Thoracic aorta (tissue), 2 donors: ENCODE data around the gene FGF9. TPM values are rescaled to one million over a fixed set of nuclear protein-coding genes. Genes with fewer than 3 reads are reported as not detected.

Experiments used
- ATAC-seq: fragments of 150-250 bp; one replicate; pipeline ENCODE4 v1.8.0; 2017; ENCODE audit warnings: low read depth; ENCODE audit not compliant: insufficient number of reproducible peaks, low FRiP score
- DNase-seq: peaks from one replicate; pipeline ENCODE4 v3.0.0-alpha.2; 2020; ENCODE audit warnings: low spot score
- H3K27ac ChIP-seq, 2 donors: fragments of 200-600 bp; sonication (generic); 1 replicate in 1 of 2; 2 replicates in 1 of 2; pipeline ENCODE4 v1.5.1; 2016; ENCODE audit warnings: mild to moderate bottlenecking in 2 of 2, moderate library complexity in 2 of 2
- H3K27me3 ChIP-seq: fragments of 200-600 bp; sonication (generic); replicated peaks from 2 replicates; pipeline ENCODE4 v1.6.0; 2016; ENCODE audit warnings: mild to moderate bottlenecking; ENCODE audit not compliant: insufficient read depth
- H3K36me3 ChIP-seq: fragments of 200-600 bp; sonication (generic); one replicate; pipeline ENCODE4 v1.5.1; 2016
- H3K4me1 ChIP-seq, 2 donors: fragments of 200-600 bp; sonication (generic); 1 replicate in 1 of 2; 2 replicates in 1 of 2; pipeline versions ENCODE4 v1.5.1 to v1.6.0; 2016; ENCODE audit warnings: low read depth in 2 of 2, mild to moderate bottlenecking in 1 of 2; ENCODE audit not compliant: control insufficient read depth in 1 of 2
- H3K4me3 ChIP-seq: fragments of 200-600 bp; sonication (generic); 2 replicates; pipeline ENCODE4 v1.5.1; 2016; ENCODE audit warnings: mild to moderate bottlenecking
- H3K9me3 ChIP-seq: fragments of 200-600 bp; sonication (generic); 2 replicates; pipeline ENCODE4 v1.5.1; 2016
- total RNA-seq, 2 donors: library from RNA; depleted of rRNA; stranded (reverse); fragments of >200 nt; gene quantifications; one replicate each; pipeline versions ENCODE4 v1.1.0 to v1.2.3, GENCODE V29; 2016
- TF ChIP-seq, protein P1 (sequence below): fragments of 200-600 bp; sonication (generic); IDR thresholded peaks from one replicate; pipeline ENCODE4 v1.5.1; 2019; ENCODE audit warnings: antibody characterized with exemption

FGF9 gene
- total RNA-seq, 2 donors from 2014 or later: 0.27 TPM; not detected in 1

DNA sequence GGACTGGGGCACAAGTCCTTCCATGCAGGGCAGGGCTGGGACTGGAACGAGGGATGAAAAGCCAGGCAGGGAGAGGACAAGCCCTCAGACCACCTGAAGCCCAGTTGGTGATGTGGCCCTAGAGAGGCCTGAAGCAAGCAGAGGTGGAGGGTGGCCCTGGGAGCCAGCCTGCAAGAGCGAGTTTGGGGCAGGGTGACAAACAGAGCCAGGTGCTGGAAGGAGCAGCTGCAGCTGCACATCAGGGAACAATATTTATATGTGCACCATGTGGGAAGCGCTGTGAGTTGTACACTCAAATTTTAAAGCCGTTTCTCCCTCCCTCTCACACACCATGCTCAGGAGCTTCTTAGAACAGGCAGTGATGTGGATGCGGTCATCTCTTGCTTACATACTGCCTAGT lies 67.8 kb downstream of the FGF9 start:
- Histone ChIP-seq H3K4me1 (no peaks in the 10 kb centered on the region), H3K4me3 (no peak overlapping the region), H3K9me3 (no peaks in the 10 kb centered on the region), H3K36me3 (no peaks in the 10 kb centered on the region), H3K27ac (no peak overlapping the region), H3K27me3 (no peaks in the 10 kb centered on the region)
- TF ChIP-seq, protein P1, sequence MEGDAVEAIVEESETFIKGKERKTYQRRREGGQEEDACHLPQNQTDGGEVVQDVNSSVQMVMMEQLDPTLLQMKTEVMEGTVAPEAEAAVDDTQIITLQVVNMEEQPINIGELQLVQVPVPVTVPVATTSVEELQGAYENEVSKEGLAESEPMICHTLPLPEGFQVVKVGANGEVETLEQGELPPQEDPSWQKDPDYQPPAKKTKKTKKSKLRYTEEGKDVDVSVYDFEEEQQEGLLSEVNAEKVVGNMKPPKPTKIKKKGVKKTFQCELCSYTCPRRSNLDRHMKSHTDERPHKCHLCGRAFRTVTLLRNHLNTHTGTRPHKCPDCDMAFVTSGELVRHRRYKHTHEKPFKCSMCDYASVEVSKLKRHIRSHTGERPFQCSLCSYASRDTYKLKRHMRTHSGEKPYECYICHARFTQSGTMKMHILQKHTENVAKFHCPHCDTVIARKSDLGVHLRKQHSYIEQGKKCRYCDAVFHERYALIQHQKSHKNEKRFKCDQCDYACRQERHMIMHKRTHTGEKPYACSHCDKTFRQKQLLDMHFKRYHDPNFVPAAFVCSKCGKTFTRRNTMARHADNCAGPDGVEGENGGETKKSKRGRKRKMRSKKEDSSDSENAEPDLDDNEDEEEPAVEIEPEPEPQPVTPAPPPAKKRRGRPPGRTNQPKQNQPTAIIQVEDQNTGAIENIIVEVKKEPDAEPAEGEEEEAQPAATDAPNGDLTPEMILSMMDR: no peak
- ATAC-seq (no peak), DNase-seq (no peak)

DNA sequence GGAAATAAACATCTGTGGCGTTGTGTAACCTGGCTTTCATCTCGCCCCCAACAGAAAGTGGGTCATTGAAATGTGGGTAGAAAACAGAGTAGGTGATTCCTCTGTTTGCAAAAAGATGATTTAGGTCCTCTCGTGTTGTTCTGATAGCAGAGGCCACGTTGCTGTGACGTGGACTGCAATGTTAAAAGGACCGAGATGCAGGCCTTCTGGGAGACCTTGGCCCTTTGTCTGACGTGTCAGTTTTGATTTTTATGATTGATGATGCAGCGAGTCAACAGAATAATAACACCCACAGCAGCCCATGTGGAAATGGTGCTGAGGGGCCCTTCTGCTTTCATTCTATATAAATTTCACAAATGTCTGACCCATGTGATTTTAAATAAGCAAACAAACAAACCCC lies 68.9 kb downstream of the FGF9 start:
- TF ChIP-seq, protein P1: no peak
- H3K9me3 ChIP-seq: no peaks in the 10 kb centered on the region
- no peak for DNase-seq
- no peaks in the 10 kb centered on the region for H3K27me3 ChIP-seq
- H3K4me1 ChIP-seq: no peaks in the 10 kb centered on the region
- no peak overlapping the region for H3K27ac ChIP-seq
- no peak for ATAC-seq
- no peaks in the 10 kb centered on the region for H3K36me3 ChIP-seq
- no peak overlapping the region for H3K4me3 ChIP-seq

- no peaks in the 10 kb centered on the region for H3K4me1 ChIP-seq
- TF ChIP-seq, protein P1: no peak
- no peak overlapping the region for H3K27ac ChIP-seq
- no peaks in the 10 kb centered on the region for H3K36me3 ChIP-seq
- ATAC-seq: no peak
- no peaks in the 10 kb centered on the region for H3K9me3 ChIP-seq
- no peak overlapping the region for H3K4me3 ChIP-seq
- no peak for DNase-seq
- no peaks in the 10 kb centered on the region for H3K27me3 ChIP-seq
Measured at GRCh38 chr13:21741396-21741979, 70.6 kb downstream of the FGF9 start.

DNA sequence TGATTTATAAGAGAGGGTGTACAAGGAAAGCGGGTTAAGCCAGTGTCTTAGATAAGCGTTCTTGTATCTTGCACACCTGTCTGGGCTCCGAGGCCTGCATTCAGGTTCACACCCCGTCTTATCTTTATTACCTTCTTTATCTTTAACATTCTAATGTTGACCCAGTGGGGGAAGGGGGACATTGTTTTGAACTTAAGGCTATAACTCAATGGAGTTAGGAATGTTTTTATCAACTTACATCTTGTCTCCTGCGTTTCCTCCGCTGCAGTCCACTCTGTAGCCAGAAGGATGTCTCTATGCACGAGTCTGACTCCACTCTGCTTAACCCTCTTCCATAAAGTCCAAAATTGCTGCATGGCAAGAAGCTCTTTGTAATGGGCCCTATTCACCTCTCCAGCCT lies 71.2 kb downstream of the FGF9 start:
- H3K27me3 ChIP-seq: no peaks in the 10 kb centered on the region
- TF ChIP-seq, protein P1: no peak
- no peak overlapping the region for H3K4me3 ChIP-seq
- no peak for DNase-seq
- no peaks in the 10 kb centered on the region for H3K4me1 ChIP-seq
- no peaks in the 10 kb centered on the region for H3K9me3 ChIP-seq
- no peak for ATAC-seq
- H3K36me3 ChIP-seq: no peaks in the 10 kb centered on the region
- no peak overlapping the region for H3K27ac ChIP-seq

- H3K4me3 ChIP-seq: no peak overlapping the region
- H3K27me3 ChIP-seq: no peaks in the 10 kb centered on the region
- no peaks in the 10 kb centered on the region for H3K9me3 ChIP-seq
- H3K27ac ChIP-seq: no peak overlapping the region
- no peaks in the 10 kb centered on the region for H3K4me1 ChIP-seq
- ATAC-seq (no peak), DNase-seq (no peak)
- H3K36me3 ChIP-seq: no peaks in the 10 kb centered on the region
- TF ChIP-seq, protein P1: no peak
Measured at GRCh38 chr13:21744149-21744548, 73.3 kb downstream of the FGF9 start.
